OCI-LY7 (cell line): ENCODE measurements around the gene YPEL3. TPM values are rescaled to one million over a fixed set of nuclear protein-coding genes. Genes with fewer than 3 reads are reported as not detected.

Experiments
- BruUV-seq: library from RNA; stranded (reverse); fragments of 400-500 nt; replicated peaks from 2 replicates; lab custom pipeline; 2021; lab: Mats Ljungman, UMichigan
- CTCF ChIA-PET: fragments of 300-600 bp; sonication (Branson Sonifier 250); formaldehyde crosslinking; loops from one replicate; lab custom pipeline; 2022; ENCODE audit warnings: antibody characterized with exemption; ENCODE audit not compliant: unreplicated experiment; lab: Charles Lee
- POLR2A ChIA-PET: fragments of 300-600 bp; sonication (Branson Sonifier 250); formaldehyde crosslinking; loops from one replicate; lab custom pipeline; 2022; ENCODE audit warnings: antibody characterized with exemption; lab: Charles Lee
- DNase-seq: peaks from one replicate; pipeline ENCODE4 v3.0.0-alpha.2; 2015; ENCODE audit warnings: low spot score
- H2AFZ ChIP-seq: fragments of 200-600 bp; sonication (generic), shearing (Covaris generic); 2 replicates; pipeline ENCODE4 v1.6.1; 2014; ENCODE audit warnings: mild to moderate bottlenecking, antibody characterized with exemption, low read length, moderate library complexity
- H3K27ac ChIP-seq: fragments of 200-600 bp; sonication (generic); 2 replicates; pipeline ENCODE4 v1.5.1; 2014; ENCODE audit warnings: mixed run types, low read depth, mild to moderate bottlenecking, moderate library complexity, low read length, inconsistent platforms; ENCODE audit not compliant: poor library complexity, severe bottlenecking
- H3K36me3 ChIP-seq: fragments of 200-600 bp; sonication (generic); 2 replicates; pipeline ENCODE4 v1.6.1; 2014; ENCODE audit warnings: mild to moderate bottlenecking, antibody characterized with exemption, low read length, moderate library complexity, mixed read lengths; ENCODE audit not compliant: insufficient read depth
- H3K4me1 ChIP-seq: fragments of 200-600 bp; sonication (generic); 2 replicates; pipeline ENCODE4 v1.5.1; 2014; ENCODE audit warnings: mild to moderate bottlenecking, low read length; ENCODE audit not compliant: insufficient read depth, poor library complexity, severe bottlenecking
- H3K4me2 ChIP-seq: fragments of 200-600 bp; sonication (generic); 2 replicates; pipeline ENCODE4 v1.6.1; 2014; ENCODE audit warnings: mild to moderate bottlenecking, low read length
- H3K4me3 ChIP-seq: fragments of 200-600 bp; sonication (generic); 2 replicates; pipeline ENCODE4 v1.5.1; 2014; ENCODE audit warnings: mild to moderate bottlenecking, low read depth, low read length; ENCODE audit not compliant: poor library complexity, severe bottlenecking
- H3K79me2 ChIP-seq: fragments of 200-600 bp; sonication (generic); 2 replicates; pipeline ENCODE4 v1.6.1; 2016; ENCODE audit warnings: low read depth, mild to moderate bottlenecking, low read length, moderate library complexity, mixed read lengths; ENCODE audit not compliant: insufficient read depth
- H3K9me2 ChIP-seq: fragments of 200-600 bp; sonication (generic); 2 replicates; pipeline ENCODE4 v1.6.1; 2016; ENCODE audit warnings: mild to moderate bottlenecking, low read length, mixed read lengths; ENCODE audit not compliant: insufficient read depth
- H3K9me3 ChIP-seq: fragments of 200-600 bp; sonication (generic); 2 replicates; pipeline ENCODE4 v1.6.1; 2014; ENCODE audit warnings: mild to moderate bottlenecking, mixed run types, low read length, mixed read lengths
- H4K20me1 ChIP-seq: fragments of 200-600 bp; sonication (generic); 2 replicates; pipeline ENCODE4 v1.6.1; 2014; ENCODE audit warnings: mild to moderate bottlenecking, antibody characterized with exemption, low read length, moderate library complexity, mixed read lengths; ENCODE audit not compliant: insufficient read depth
- EZH2phosphoT487 ChIP-seq: fragments of 200-600 bp; sonication (generic); IDR thresholded peaks from 2 replicates; pipeline ENCODE4 v1.6.1; 2018; ENCODE audit warnings: low read depth, borderline replicate concordance, mild to moderate bottlenecking, mixed run types, antibody characterized with exemption, low read length, moderate library complexity, mixed read lengths
- intact Hi-C: fragments of 100-400 bp; cut with micrococcal nuclease; formaldehyde crosslinking; loops from one replicate; pipeline ENCODE4 v1.10.0; 2022; ENCODE audit not compliant: unreplicated experiment
- total RNA-seq, 2 experiments: library from RNA; depleted of rRNA in 1 of 2; stranded (reverse); fragments of >200 nt in 1 of 2; shearing (Covaris generic) in 1 of 2; gene quantifications; 2 replicates each; pipeline ENCODE4 v1.2.3, GENCODE V29; 2014 to 2022
- TF ChIP-seq, protein P1 (sequence below): fragments of 200-600 bp; sonication (generic); conservative IDR thresholded peaks from 2 replicates; pipeline ENCODE4 v1.5.1; 2014; ENCODE audit warnings: mild to moderate bottlenecking, antibody characterized with exemption, low read length, moderate library complexity, mixed read lengths

Gene YPEL3
- total RNA-seq, 2 experiments from 2014 or later: 17.5 to 34.5 TPM

- BruUV-seq: no TSS peak
- intact Hi-C loops: no loop called here
- POLR2A ChIA-PET: no interaction called here
- H3K4me2 ChIP-seq: no peak overlapping the region
- H3K4me1 ChIP-seq: peaks cover 19% of the 10 kb centered on the region
- no peak overlapping the region for H3K4me3 ChIP-seq
- H4K20me1 ChIP-seq: no peaks in the 10 kb centered on the region
- no peak overlapping the region for H3K27ac ChIP-seq
- H2AFZ ChIP-seq: no peak overlapping the region
- no peaks in the 10 kb centered on the region for H3K79me2 ChIP-seq
- CTCF ChIA-PET: no interaction called here
- DNase-seq: no peak
- H3K9me2 ChIP-seq: no peaks in the 10 kb centered on the region
- TF ChIP-seq, protein P1, sequence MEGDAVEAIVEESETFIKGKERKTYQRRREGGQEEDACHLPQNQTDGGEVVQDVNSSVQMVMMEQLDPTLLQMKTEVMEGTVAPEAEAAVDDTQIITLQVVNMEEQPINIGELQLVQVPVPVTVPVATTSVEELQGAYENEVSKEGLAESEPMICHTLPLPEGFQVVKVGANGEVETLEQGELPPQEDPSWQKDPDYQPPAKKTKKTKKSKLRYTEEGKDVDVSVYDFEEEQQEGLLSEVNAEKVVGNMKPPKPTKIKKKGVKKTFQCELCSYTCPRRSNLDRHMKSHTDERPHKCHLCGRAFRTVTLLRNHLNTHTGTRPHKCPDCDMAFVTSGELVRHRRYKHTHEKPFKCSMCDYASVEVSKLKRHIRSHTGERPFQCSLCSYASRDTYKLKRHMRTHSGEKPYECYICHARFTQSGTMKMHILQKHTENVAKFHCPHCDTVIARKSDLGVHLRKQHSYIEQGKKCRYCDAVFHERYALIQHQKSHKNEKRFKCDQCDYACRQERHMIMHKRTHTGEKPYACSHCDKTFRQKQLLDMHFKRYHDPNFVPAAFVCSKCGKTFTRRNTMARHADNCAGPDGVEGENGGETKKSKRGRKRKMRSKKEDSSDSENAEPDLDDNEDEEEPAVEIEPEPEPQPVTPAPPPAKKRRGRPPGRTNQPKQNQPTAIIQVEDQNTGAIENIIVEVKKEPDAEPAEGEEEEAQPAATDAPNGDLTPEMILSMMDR: no peak
- no peak for TF ChIP-seq EZH2phosphoT487
- no peaks in the 10 kb centered on the region for H3K9me3 ChIP-seq
- peaks cover 33% of the 10 kb centered on the region for H3K36me3 ChIP-seq
Observed at GRCh38 chr16:30088832-30089624, 7.0 kb downstream of the YPEL3 start.

GRCh38 chr16:30088237-30088831, 7.7 kb downstream of the YPEL3 start:
- no TSS peak for BruUV-seq
- H3K36me3 ChIP-seq: peaks cover 40% of the 10 kb centered on the region
- POLR2A ChIA-PET: no interaction called here
- H3K27ac ChIP-seq: no peak overlapping the region
- no peaks in the 10 kb centered on the region for H3K9me2 ChIP-seq
- no peaks in the 10 kb centered on the region for H3K79me2 ChIP-seq
- H3K4me2 ChIP-seq: no peak overlapping the region
- intact Hi-C loops: no loop called here
- no peak overlapping the region for H3K4me3 ChIP-seq
- H4K20me1 ChIP-seq: no peaks in the 10 kb centered on the region
- H3K4me1 ChIP-seq: peaks cover 18% of the 10 kb centered on the region
- CTCF ChIA-PET: no interaction called here
- H3K9me3 ChIP-seq: no peaks in the 10 kb centered on the region
- H2AFZ ChIP-seq: no peak overlapping the region
- TF ChIP-seq EZH2phosphoT487: no peak
- TF ChIP-seq, protein P1: no peak
- no peak for DNase-seq
